Ishikawa (cell line): ENCODE measurements around the gene ATAD3C.
"Not testable (repeated sequence)": the region's sequence is repeated elsewhere in the genome, so short reads cannot be mapped to it uniquely, and the experiment has no call there.

Experiments
- CREB1 ChIP-seq: IDR thresholded peaks from 2 replicates; pipeline ENCODE4 v1.6.1; 2012; ENCODE audit warnings: low read depth
- EGR1 ChIP-seq: IDR thresholded peaks from 2 replicates; pipeline ENCODE4 v1.6.1; 2012
- EP300 ChIP-seq: IDR thresholded peaks from 2 replicates; pipeline ENCODE4 v1.6.1; 2012; ENCODE audit warnings: borderline replicate concordance
- TAF1 ChIP-seq: IDR thresholded peaks from 2 replicates; pipeline ENCODE4 v1.6.1; 2012; ENCODE audit warnings: low read depth, mild to moderate bottlenecking
- TEAD4 ChIP-seq: IDR thresholded peaks from 2 replicates; pipeline ENCODE4 v1.6.1; 2012
- YY1 ChIP-seq: IDR thresholded peaks from 2 replicates; pipeline ENCODE4 v1.6.1; 2012; ENCODE audit warnings: low read depth
- TF ChIP-seq, protein P1 (sequence below): IDR thresholded peaks from 2 replicates; pipeline ENCODE4 v1.6.1; 2012; ENCODE audit warnings: low read depth, mild to moderate bottlenecking

GRCh38 chr1:1504777-1505365, 55.4 kb downstream of the ATAD3C start:
- TF ChIP-seq, protein P1, sequence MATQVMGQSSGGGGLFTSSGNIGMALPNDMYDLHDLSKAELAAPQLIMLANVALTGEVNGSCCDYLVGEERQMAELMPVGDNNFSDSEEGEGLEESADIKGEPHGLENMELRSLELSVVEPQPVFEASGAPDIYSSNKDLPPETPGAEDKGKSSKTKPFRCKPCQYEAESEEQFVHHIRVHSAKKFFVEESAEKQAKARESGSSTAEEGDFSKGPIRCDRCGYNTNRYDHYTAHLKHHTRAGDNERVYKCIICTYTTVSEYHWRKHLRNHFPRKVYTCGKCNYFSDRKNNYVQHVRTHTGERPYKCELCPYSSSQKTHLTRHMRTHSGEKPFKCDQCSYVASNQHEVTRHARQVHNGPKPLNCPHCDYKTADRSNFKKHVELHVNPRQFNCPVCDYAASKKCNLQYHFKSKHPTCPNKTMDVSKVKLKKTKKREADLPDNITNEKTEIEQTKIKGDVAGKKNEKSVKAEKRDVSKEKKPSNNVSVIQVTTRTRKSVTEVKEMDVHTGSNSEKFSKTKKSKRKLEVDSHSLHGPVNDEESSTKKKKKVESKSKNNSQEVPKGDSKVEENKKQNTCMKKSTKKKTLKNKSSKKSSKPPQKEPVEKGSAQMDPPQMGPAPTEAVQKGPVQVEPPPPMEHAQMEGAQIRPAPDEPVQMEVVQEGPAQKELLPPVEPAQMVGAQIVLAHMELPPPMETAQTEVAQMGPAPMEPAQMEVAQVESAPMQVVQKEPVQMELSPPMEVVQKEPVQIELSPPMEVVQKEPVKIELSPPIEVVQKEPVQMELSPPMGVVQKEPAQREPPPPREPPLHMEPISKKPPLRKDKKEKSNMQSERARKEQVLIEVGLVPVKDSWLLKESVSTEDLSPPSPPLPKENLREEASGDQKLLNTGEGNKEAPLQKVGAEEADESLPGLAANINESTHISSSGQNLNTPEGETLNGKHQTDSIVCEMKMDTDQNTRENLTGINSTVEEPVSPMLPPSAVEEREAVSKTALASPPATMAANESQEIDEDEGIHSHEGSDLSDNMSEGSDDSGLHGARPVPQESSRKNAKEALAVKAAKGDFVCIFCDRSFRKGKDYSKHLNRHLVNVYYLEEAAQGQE, result not testable (repeated sequence)
- TF ChIP-seq EP300, CREB1, TEAD4, EGR1, TAF1, YY1: not testable (repeated sequence)
